Measurements from ENCODE around the gene SLC46A1.

Gene SLC46A1

GRCh38 chr17:28404461-28404811 is 1.6 kb downstream of the SLC46A1 start:
- Histone ChIP-seq H2AFZ (ENCODE audit: low read length, unreplicated experiment) (no peak overlapping the region), H3K36me3 (ENCODE audit: insufficient read depth, low read length) (no peaks in the 10 kb centered on the region), H3K27ac (ENCODE audit: low read depth, low read length) (no peak overlapping the region), H3K79me2 (ENCODE audit: control insufficient read depth, insufficient read depth, low read length, unreplicated experiment) (no peaks in the 10 kb centered on the region), H3K4me1 (ENCODE audit: control insufficient read depth, insufficient read depth, low read length, unreplicated experiment) (peaks cover 7% of the 10 kb centered on the region), H3K27me3 (ENCODE audit: insufficient read depth, low read length) (no peaks in the 10 kb centered on the region), H3K4me3 (ENCODE audit: low read depth, low read length) (peak overlapping the region; percentile 87; the same call in 1 of the 2 replicates)

GRCh38 chr17:28404007-28404406 is 2.0 kb downstream of the SLC46A1 start:
- no peak overlapping the region for H3K27ac ChIP-seq (ENCODE audit: low read depth, low read length)
- H3K4me3 ChIP-seq (ENCODE audit: low read depth, low read length), result no peak overlapping the region; the same call in 1 of the 2 replicates
- no peaks in the 10 kb centered on the region for H3K79me2 ChIP-seq (ENCODE audit: control insufficient read depth, insufficient read depth, low read length, unreplicated experiment)
- H3K27me3 ChIP-seq (ENCODE audit: insufficient read depth, low read length), result no peaks in the 10 kb centered on the region
- no peaks in the 10 kb centered on the region for H3K36me3 ChIP-seq (ENCODE audit: insufficient read depth, low read length)
- H2AFZ ChIP-seq (ENCODE audit: low read length, unreplicated experiment), result no peak overlapping the region
- H3K4me1 ChIP-seq (ENCODE audit: control insufficient read depth, insufficient read depth, low read length, unreplicated experiment), result peaks cover 9% of the 10 kb centered on the region

- Histone ChIP-seq H3K27me3 (ENCODE audit: insufficient read depth, low read length) (no peaks in the 10 kb centered on the region), H3K79me2 (ENCODE audit: control insufficient read depth, insufficient read depth, low read length, unreplicated experiment) (no peaks in the 10 kb centered on the region), H3K4me1 (ENCODE audit: control insufficient read depth, insufficient read depth, low read length, unreplicated experiment) (peaks cover 19% of the 10 kb centered on the region), H3K36me3 (ENCODE audit: insufficient read depth, low read length) (no peaks in the 10 kb centered on the region), H2AFZ (ENCODE audit: low read length, unreplicated experiment) (no peak overlapping the region), H3K4me3 (ENCODE audit: low read depth, low read length) (no peak overlapping the region), H3K27ac (ENCODE audit: low read depth, low read length) (no peak overlapping the region)
These were observed 3.2 kb downstream of the SLC46A1 start for GRCh38 chr17:28402844-28403243.

GRCh38 chr17:28402224-28402630 is 3.8 kb downstream of the SLC46A1 start:
- H3K79me2 ChIP-seq (ENCODE audit: control insufficient read depth, insufficient read depth, low read length, unreplicated experiment), result no peaks in the 10 kb centered on the region
- H3K4me3 ChIP-seq (ENCODE audit: low read depth, low read length), result no peak overlapping the region
- H3K27me3 ChIP-seq (ENCODE audit: insufficient read depth, low read length), result no peaks in the 10 kb centered on the region
- H3K36me3 ChIP-seq (ENCODE audit: insufficient read depth, low read length), result no peaks in the 10 kb centered on the region
- H2AFZ ChIP-seq (ENCODE audit: low read length, unreplicated experiment), result no peak overlapping the region
- no peak overlapping the region for H3K27ac ChIP-seq (ENCODE audit: low read depth, low read length)
- peaks cover 19% of the 10 kb centered on the region for H3K4me1 ChIP-seq (ENCODE audit: control insufficient read depth, insufficient read depth, low read length, unreplicated experiment)

GRCh38 chr17:28399808-28400207 is 6.2 kb downstream of the SLC46A1 start:
- H3K79me2 ChIP-seq (ENCODE audit: control insufficient read depth, insufficient read depth, low read length, unreplicated experiment), result no peaks in the 10 kb centered on the region
- H3K27me3 ChIP-seq (ENCODE audit: insufficient read depth, low read length), result no peaks in the 10 kb centered on the region
- no peak overlapping the region for H2AFZ ChIP-seq (ENCODE audit: low read length, unreplicated experiment)
- H3K4me3 ChIP-seq (ENCODE audit: low read depth, low read length), result no peak overlapping the region
- H3K4me1 ChIP-seq (ENCODE audit: control insufficient read depth, insufficient read depth, low read length, unreplicated experiment), result peaks cover 16% of the 10 kb centered on the region
- no peak overlapping the region for H3K27ac ChIP-seq (ENCODE audit: low read depth, low read length)
- no peaks in the 10 kb centered on the region for H3K36me3 ChIP-seq (ENCODE audit: insufficient read depth, low read length)

GRCh38 chr17:28398280-28398981 is 7.6 kb downstream of the SLC46A1 start:
- H2AFZ ChIP-seq (ENCODE audit: low read length, unreplicated experiment), result no peak overlapping the region
- no peaks in the 10 kb centered on the region for H3K79me2 ChIP-seq (ENCODE audit: control insufficient read depth, insufficient read depth, low read length, unreplicated experiment)
- H3K4me3 ChIP-seq (ENCODE audit: low read depth, low read length), result no peak overlapping the region
- no peaks in the 10 kb centered on the region for H3K27me3 ChIP-seq (ENCODE audit: insufficient read depth, low read length)
- no peaks in the 10 kb centered on the region for H3K36me3 ChIP-seq (ENCODE audit: insufficient read depth, low read length)
- no peak overlapping the region for H3K27ac ChIP-seq (ENCODE audit: low read depth, low read length)
- peaks cover 19% of the 10 kb centered on the region for H3K4me1 ChIP-seq (ENCODE audit: control insufficient read depth, insufficient read depth, low read length, unreplicated experiment)

- Histone ChIP-seq H3K4me1 (ENCODE audit: control insufficient read depth, insufficient read depth, low read length, unreplicated experiment) (peaks cover 19% of the 10 kb centered on the region), H3K27ac (ENCODE audit: low read depth, low read length) (no peak overlapping the region), H3K79me2 (ENCODE audit: control insufficient read depth, insufficient read depth, low read length, unreplicated experiment) (no peaks in the 10 kb centered on the region), H2AFZ (ENCODE audit: low read length, unreplicated experiment) (no peak overlapping the region), H3K36me3 (ENCODE audit: insufficient read depth, low read length) (no peaks in the 10 kb centered on the region), H3K27me3 (ENCODE audit: insufficient read depth, low read length) (no peaks in the 10 kb centered on the region), H3K4me3 (ENCODE audit: low read depth, low read length) (no peak overlapping the region)
These were observed 8.2 kb downstream of the SLC46A1 start for GRCh38 chr17:28397687-28398279.

GRCh38 chr17:28397275-28397674 is 8.7 kb downstream of the SLC46A1 start:
- Histone ChIP-seq H3K27ac (ENCODE audit: low read depth, low read length) (no peak overlapping the region), H3K4me3 (ENCODE audit: low read depth, low read length) (no peak overlapping the region), H2AFZ (ENCODE audit: low read length, unreplicated experiment) (no peak overlapping the region), H3K36me3 (ENCODE audit: insufficient read depth, low read length) (no peaks in the 10 kb centered on the region), H3K4me1 (ENCODE audit: control insufficient read depth, insufficient read depth, low read length, unreplicated experiment) (peaks cover 19% of the 10 kb centered on the region), H3K79me2 (ENCODE audit: control insufficient read depth, insufficient read depth, low read length, unreplicated experiment) (no peaks in the 10 kb centered on the region), H3K27me3 (ENCODE audit: insufficient read depth, low read length) (no peaks in the 10 kb centered on the region)

- no peaks in the 10 kb centered on the region for H3K27me3 ChIP-seq (ENCODE audit: insufficient read depth, low read length)
- no peak overlapping the region for H2AFZ ChIP-seq (ENCODE audit: low read length, unreplicated experiment)
- H3K4me1 ChIP-seq (ENCODE audit: control insufficient read depth, insufficient read depth, low read length, unreplicated experiment), result peaks cover 19% of the 10 kb centered on the region
- H3K79me2 ChIP-seq (ENCODE audit: control insufficient read depth, insufficient read depth, low read length, unreplicated experiment), result no peaks in the 10 kb centered on the region
- H3K36me3 ChIP-seq (ENCODE audit: insufficient read depth, low read length), result no peaks in the 10 kb centered on the region
- H3K27ac ChIP-seq (ENCODE audit: low read depth, low read length), result no peak overlapping the region
- no peak overlapping the region for H3K4me3 ChIP-seq (ENCODE audit: low read depth, low read length)
These were observed 9.3 kb downstream of the SLC46A1 start for GRCh38 chr17:28396635-28397239.

- peaks cover 19% of the 10 kb centered on the region for H3K4me1 ChIP-seq (ENCODE audit: control insufficient read depth, insufficient read depth, low read length, unreplicated experiment)
- no peak overlapping the region for H3K4me3 ChIP-seq (ENCODE audit: low read depth, low read length)
- H3K36me3 ChIP-seq (ENCODE audit: insufficient read depth, low read length), result peaks cover 2% of the 10 kb centered on the region; the same call in 1 of the 2 replicates
- H3K79me2 ChIP-seq (ENCODE audit: control insufficient read depth, insufficient read depth, low read length, unreplicated experiment), result no peaks in the 10 kb centered on the region
- no peak overlapping the region for H3K27ac ChIP-seq (ENCODE audit: low read depth, low read length)
- H3K27me3 ChIP-seq (ENCODE audit: insufficient read depth, low read length), result no peaks in the 10 kb centered on the region
- H2AFZ ChIP-seq (ENCODE audit: low read length, unreplicated experiment), result no peak overlapping the region
These were observed 10.0 kb downstream of the SLC46A1 start for GRCh38 chr17:28395968-28396367.

GRCh38 chr17:28395426-28395825 is 10.6 kb downstream of the SLC46A1 start:
- peaks cover 6% of the 10 kb centered on the region; the same call in 1 of the 2 replicates for H3K36me3 ChIP-seq (ENCODE audit: insufficient read depth, low read length)
- H3K4me1 ChIP-seq (ENCODE audit: control insufficient read depth, insufficient read depth, low read length, unreplicated experiment), result peaks cover 19% of the 10 kb centered on the region
- H3K27me3 ChIP-seq (ENCODE audit: insufficient read depth, low read length), result no peaks in the 10 kb centered on the region
- H3K27ac ChIP-seq (ENCODE audit: low read depth, low read length), result no peak overlapping the region
- no peak overlapping the region for H3K4me3 ChIP-seq (ENCODE audit: low read depth, low read length)
- no peak overlapping the region for H2AFZ ChIP-seq (ENCODE audit: low read length, unreplicated experiment)
- no peaks in the 10 kb centered on the region for H3K79me2 ChIP-seq (ENCODE audit: control insufficient read depth, insufficient read depth, low read length, unreplicated experiment)
